BE2C (cell line): Measurements from ENCODE around the gene NKTR.
"Not testable (repeated sequence)": the region's sequence is repeated elsewhere in the genome, so short reads cannot be mapped to it uniquely, and the experiment has no call there.

Source experiments
- DNase-seq: peaks from one replicate; pipeline ENCODE4 v3.0.0-alpha.2; 2020
- H3K27me3 ChIP-seq: fragments of 250-450 bp; sonication (Bioruptor Pico); 2 replicates; pipeline ENCODE4 v1.5.1; 2020; ENCODE audit warnings: mild to moderate bottlenecking
- H3K36me3 ChIP-seq: fragments of 250-450 bp; sonication (Bioruptor Pico); 2 replicates; pipeline ENCODE4 v1.5.1; 2020; ENCODE audit warnings: mild to moderate bottlenecking
- H3K4me1 ChIP-seq: fragments of 250-450 bp; sonication (Bioruptor Pico); 2 replicates; pipeline ENCODE4 v1.5.1; 2020
- H3K4me3 ChIP-seq: 2 replicates; pipeline ENCODE4 v1.5.1; 2011; ENCODE audit warnings: low read depth, low read length
- H3K9me3 ChIP-seq: fragments of 250-450 bp; sonication (Bioruptor Pico); 2 replicates; pipeline ENCODE4 v1.5.1; 2020
- CTCF ChIP-seq: IDR thresholded peaks from 2 replicates; pipeline ENCODE4 v1.5.1; 2012; ENCODE audit warnings: mild to moderate bottlenecking, low read depth, low read length

NKTR gene

GRCh38 chr3:42562047-42562907 lies 38.2 kb upstream of the NKTR start:
- no peaks in the 10 kb centered on the region for H3K9me3 ChIP-seq
- DNase-seq, result no peak
- H3K27me3 ChIP-seq, result no peaks in the 10 kb centered on the region
- no peaks in the 10 kb centered on the region for H3K4me1 ChIP-seq
- no peak for TF ChIP-seq CTCF
- no peak overlapping the region for H3K4me3 ChIP-seq
- no peaks in the 10 kb centered on the region for H3K36me3 ChIP-seq

- H3K9me3 ChIP-seq, result no peaks in the 10 kb centered on the region
- H3K4me1 ChIP-seq, result no peaks in the 10 kb centered on the region
- no peak for TF ChIP-seq CTCF
- H3K4me3 ChIP-seq, result no peak overlapping the region
- no peak for DNase-seq
- no peaks in the 10 kb centered on the region for H3K27me3 ChIP-seq
- H3K36me3 ChIP-seq, result no peaks in the 10 kb centered on the region
These were observed 30.8 kb upstream of the NKTR start for GRCh38 chr3:42569593-42570142.

GRCh38 chr3:42572278-42572677 lies 28.2 kb upstream of the NKTR start:
- Histone ChIP-seq H3K36me3 (no peaks in the 10 kb centered on the region), H3K4me3 (no peak overlapping the region), H3K27me3 (no peaks in the 10 kb centered on the region), H3K9me3 (no peaks in the 10 kb centered on the region), H3K4me1 (no peaks in the 10 kb centered on the region)
- DNase-seq, result peak; percentile 51
- TF ChIP-seq CTCF, result peak; percentile 74

- no peaks in the 10 kb centered on the region for H3K27me3 ChIP-seq
- H3K4me3 ChIP-seq, result no peak overlapping the region
- DNase-seq, result no peak
- H3K9me3 ChIP-seq, result no peaks in the 10 kb centered on the region
- H3K4me1 ChIP-seq, result no peaks in the 10 kb centered on the region
- no peak for TF ChIP-seq CTCF
- no peaks in the 10 kb centered on the region for H3K36me3 ChIP-seq
These were observed 25.2 kb upstream of the NKTR start for GRCh38 chr3:42575137-42575741.

- Histone ChIP-seq H3K9me3 (no peaks in the 10 kb centered on the region), H3K4me1 (no peaks in the 10 kb centered on the region), H3K27me3 (no peaks in the 10 kb centered on the region), H3K4me3 (no peak overlapping the region), H3K36me3 (no peaks in the 10 kb centered on the region)
- DNase-seq, result no peak
- TF ChIP-seq CTCF, result no peak
These were observed 22.4 kb upstream of the NKTR start for GRCh38 chr3:42578054-42578453.

GRCh38 chr3:42579346-42579745 lies 21.1 kb upstream of the NKTR start:
- DNase-seq, H3K4me1 ChIP-seq, H3K36me3 ChIP-seq, H3K4me3 ChIP-seq, H3K9me3 ChIP-seq, H3K27me3 ChIP-seq: not testable (repeated sequence)
